ENCODE data around the gene PCDH9. TPM values are rescaled to one million over a fixed set of nuclear protein-coding genes. Genes with fewer than 3 reads are reported as not detected.

PCDH9 gene
- total RNA-seq, 3 donors from 2014 or later, result 0.13 to 0.38 (median 0.13) TPM

GRCh38 chr13:67139551-67139950 lies 90.6 kb downstream of the PCDH9 start:
- Mint-ChIP-seq H3K4me3 (no peak overlapping the region), H3K9me3 (no peaks in the 10 kb centered on the region), H3K36me3 (ENCODE audit: insufficient read depth) (no peaks in the 10 kb centered on the region), H3K4me1 (ENCODE audit: low read depth) (no peaks in the 10 kb centered on the region), H3K27me3 (ENCODE audit: low read depth) (no peaks in the 10 kb centered on the region)
- no peak for DNase-seq
- no peak for ATAC-seq

- DNase-seq, result no peak
- no peaks in the 10 kb centered on the region for H3K4me1 Mint-ChIP-seq (ENCODE audit: low read depth)
- no peaks in the 10 kb centered on the region for H3K9me3 Mint-ChIP-seq
- no peak for ATAC-seq
- no peak overlapping the region for H3K4me3 Mint-ChIP-seq
- no peaks in the 10 kb centered on the region for H3K27me3 Mint-ChIP-seq (ENCODE audit: low read depth)
- no peaks in the 10 kb centered on the region for H3K36me3 Mint-ChIP-seq (ENCODE audit: insufficient read depth)
Measured at GRCh38 chr13:67138970-67139369, 91.2 kb downstream of the PCDH9 start.

- Mint-ChIP-seq H3K9me3 (no peaks in the 10 kb centered on the region), H3K4me1 (ENCODE audit: low read depth) (no peaks in the 10 kb centered on the region), H3K36me3 (ENCODE audit: insufficient read depth) (no peaks in the 10 kb centered on the region), H3K4me3 (no peak overlapping the region), H3K27me3 (ENCODE audit: low read depth) (no peaks in the 10 kb centered on the region)
- no peak for ATAC-seq
- DNase-seq, result no peak
Measured at GRCh38 chr13:67137044-67137735, 92.9 kb downstream of the PCDH9 start.

- ATAC-seq (no peak), DNase-seq (no peak)
- H3K36me3 Mint-ChIP-seq (ENCODE audit: insufficient read depth), result no peaks in the 10 kb centered on the region
- H3K4me1 Mint-ChIP-seq (ENCODE audit: low read depth), result no peaks in the 10 kb centered on the region
- H3K9me3 Mint-ChIP-seq, result no peaks in the 10 kb centered on the region
- no peak overlapping the region for H3K4me3 Mint-ChIP-seq
- H3K27me3 Mint-ChIP-seq (ENCODE audit: low read depth), result no peaks in the 10 kb centered on the region
Measured at GRCh38 chr13:67136157-67136556, 94.0 kb downstream of the PCDH9 start.

GRCh38 chr13:67135356-67135755 lies 94.8 kb downstream of the PCDH9 start:
- DNase-seq (no peak), ATAC-seq (no peak)
- Mint-ChIP-seq H3K4me3 (no peak overlapping the region), H3K36me3 (ENCODE audit: insufficient read depth) (no peaks in the 10 kb centered on the region), H3K27me3 (ENCODE audit: low read depth) (no peaks in the 10 kb centered on the region), H3K4me1 (ENCODE audit: low read depth) (no peaks in the 10 kb centered on the region), H3K9me3 (no peaks in the 10 kb centered on the region)

- Mint-ChIP-seq H3K9me3 (no peaks in the 10 kb centered on the region), H3K36me3 (ENCODE audit: insufficient read depth) (no peaks in the 10 kb centered on the region), H3K27me3 (ENCODE audit: low read depth) (no peaks in the 10 kb centered on the region), H3K4me3 (peak overlapping the region; percentile 35), H3K4me1 (ENCODE audit: low read depth) (no peaks in the 10 kb centered on the region)
- DNase-seq (no peak), ATAC-seq (no peak)
Measured at GRCh38 chr13:67134417-67135129, 95.6 kb downstream of the PCDH9 start.

GRCh38 chr13:67133476-67133875 lies 96.7 kb downstream of the PCDH9 start:
- H3K4me3 Mint-ChIP-seq, result no peak overlapping the region

GRCh38 chr13:67131393-67131792 lies 98.7 kb downstream of the PCDH9 start:
- Mint-ChIP-seq H3K4me1 (ENCODE audit: low read depth) (no peaks in the 10 kb centered on the region), H3K27me3 (ENCODE audit: low read depth) (no peaks in the 10 kb centered on the region), H3K9me3 (no peaks in the 10 kb centered on the region), H3K36me3 (ENCODE audit: insufficient read depth) (no peaks in the 10 kb centered on the region), H3K4me3 (no peak overlapping the region)
- ATAC-seq (no peak), DNase-seq (no peak)

More at GRCh38 chr13:67133476-67133875, 96.7 kb downstream of the PCDH9 start:
- no peaks in the 10 kb centered on the region for H3K36me3 Mint-ChIP-seq (ENCODE audit: insufficient read depth)
- no peak for DNase-seq
- no peaks in the 10 kb centered on the region for H3K27me3 Mint-ChIP-seq (ENCODE audit: low read depth)
- H3K4me1 Mint-ChIP-seq (ENCODE audit: low read depth), result no peaks in the 10 kb centered on the region
- no peak for ATAC-seq
- H3K9me3 Mint-ChIP-seq, result no peaks in the 10 kb centered on the region

- Mint-ChIP-seq H3K9me3 (no peaks in the 10 kb centered on the region), H3K27me3 (ENCODE audit: low read depth) (no peaks in the 10 kb centered on the region), H3K36me3 (ENCODE audit: insufficient read depth) (no peaks in the 10 kb centered on the region), H3K4me3 (no peak overlapping the region), H3K4me1 (ENCODE audit: low read depth) (no peaks in the 10 kb centered on the region)
- no peak for DNase-seq
- ATAC-seq, result no peak
Measured at GRCh38 chr13:67130444-67130843, 99.7 kb downstream of the PCDH9 start.

GRCh38 chr13:67128136-67128535 lies 102.0 kb downstream of the PCDH9 start:
- Mint-ChIP-seq H3K4me3 (no peak overlapping the region), H3K36me3 (ENCODE audit: insufficient read depth) (no peaks in the 10 kb centered on the region), H3K27me3 (ENCODE audit: low read depth) (no peaks in the 10 kb centered on the region), H3K4me1 (ENCODE audit: low read depth) (no peaks in the 10 kb centered on the region), H3K9me3 (no peaks in the 10 kb centered on the region)
- no peak for ATAC-seq
- DNase-seq, result no peak

- H3K4me3 Mint-ChIP-seq, result no peak overlapping the region
- no peaks in the 10 kb centered on the region for H3K27me3 Mint-ChIP-seq (ENCODE audit: low read depth)
- no peak for DNase-seq
- ATAC-seq, result no peak
- H3K36me3 Mint-ChIP-seq (ENCODE audit: insufficient read depth), result no peaks in the 10 kb centered on the region
- H3K4me1 Mint-ChIP-seq (ENCODE audit: low read depth), result no peaks in the 10 kb centered on the region
- H3K9me3 Mint-ChIP-seq, result no peaks in the 10 kb centered on the region
Measured at GRCh38 chr13:67125681-67126080, 104.5 kb downstream of the PCDH9 start.

GRCh38 chr13:67123165-67123564 lies 107.0 kb downstream of the PCDH9 start:
- H3K27me3 Mint-ChIP-seq (ENCODE audit: low read depth), result no peaks in the 10 kb centered on the region
- no peaks in the 10 kb centered on the region for H3K9me3 Mint-ChIP-seq
- DNase-seq (no peak), ATAC-seq (no peak)
- no peaks in the 10 kb centered on the region for H3K4me1 Mint-ChIP-seq (ENCODE audit: low read depth)
- no peaks in the 10 kb centered on the region for H3K36me3 Mint-ChIP-seq (ENCODE audit: insufficient read depth)
- H3K4me3 Mint-ChIP-seq, result no peak overlapping the region

- ATAC-seq (no peak), DNase-seq (no peak)
- Mint-ChIP-seq H3K9me3 (peaks cover under 1% of the 10 kb centered on the region), H3K36me3 (ENCODE audit: insufficient read depth) (no peaks in the 10 kb centered on the region), H3K4me1 (ENCODE audit: low read depth) (no peaks in the 10 kb centered on the region), H3K4me3 (no peak overlapping the region), H3K27me3 (ENCODE audit: low read depth) (no peaks in the 10 kb centered on the region)
Measured at GRCh38 chr13:67122251-67122650, 107.9 kb downstream of the PCDH9 start.

- DNase-seq (no peak), ATAC-seq (no peak)
- H3K4me3 Mint-ChIP-seq, result no peak overlapping the region
- H3K36me3 Mint-ChIP-seq (ENCODE audit: insufficient read depth), result no peaks in the 10 kb centered on the region
- H3K4me1 Mint-ChIP-seq (ENCODE audit: low read depth), result no peaks in the 10 kb centered on the region
- peaks cover 3% of the 10 kb centered on the region for H3K9me3 Mint-ChIP-seq
- H3K27me3 Mint-ChIP-seq (ENCODE audit: low read depth), result no peaks in the 10 kb centered on the region
Measured at GRCh38 chr13:67120872-67121531, 109.1 kb downstream of the PCDH9 start.

GRCh38 chr13:67119481-67119894 lies 110.6 kb downstream of the PCDH9 start:
- Mint-ChIP-seq H3K36me3 (ENCODE audit: insufficient read depth) (no peaks in the 10 kb centered on the region), H3K4me3 (no peak overlapping the region), H3K4me1 (ENCODE audit: low read depth) (no peaks in the 10 kb centered on the region), H3K9me3 (peaks cover 3% of the 10 kb centered on the region), H3K27me3 (ENCODE audit: low read depth) (no peaks in the 10 kb centered on the region)
- no peak for ATAC-seq
- no peak for DNase-seq
